ENCODE data around the gene NCBP1. TPM values are rescaled to one million over a fixed set of nuclear protein-coding genes. Genes with fewer than 3 reads are reported as not detected.

The NCBP1 gene
- total RNA-seq, 1 experiment from 2014 or later = 263 TPM

Other genes with a start within 250 kb of the NCBP1 start
- 12.6 and 15.5 TPM in 2 replicates for gene TDRD7, start 221.7 kb upstream of the NCBP1 start, total RNA-seq (2014; rRNA removed; shearing (Covaris generic); ENCODE audit: low replicate concordance)
- gene TMOD1, start 132.2 kb upstream of the NCBP1 start, total RNA-seq (2014; rRNA removed; shearing (Covaris generic); ENCODE audit: low replicate concordance) = 0.47 TPM in 1 of 2 replicates, not detected in the other
- gene TSTD2, start 453 bp upstream of the NCBP1 start, total RNA-seq (2014; rRNA removed; shearing (Covaris generic); ENCODE audit: low replicate concordance) = 12.0 and 21.6 TPM in 2 replicates
- 4.9 and 15.5 TPM in 2 replicates for gene XPA, start 63.5 kb downstream of the NCBP1 start, total RNA-seq (2014; rRNA removed; shearing (Covaris generic); ENCODE audit: low replicate concordance)
- gene FOXE1, start 219.4 kb downstream of the NCBP1 start, total RNA-seq (2014; rRNA removed; shearing (Covaris generic); ENCODE audit: low replicate concordance) = not detected in 2 replicates